PC-9 (cell line): ENCODE results near the gene LAD1. TPM values are rescaled to one million over a fixed set of nuclear protein-coding genes. Genes with fewer than 3 reads are reported as not detected.

Source experiments
- BruUV-seq: library from RNA; stranded (reverse); fragments of 400-500 nt; replicated peaks from 2 replicates; lab custom pipeline; 2021; lab: Mats Ljungman, UMichigan
- CTCF ChIA-PET: fragments of 300-600 bp; sonication (Branson Sonifier 250); formaldehyde crosslinking; loops from one replicate; lab custom pipeline; 2022; ENCODE audit warnings: antibody characterized with exemption; lab: Charles Lee
- POLR2A ChIA-PET: fragments of 300-600 bp; sonication (Branson Sonifier 250); formaldehyde crosslinking; loops from one replicate; lab custom pipeline; 2022; ENCODE audit warnings: antibody characterized with exemption; ENCODE audit not compliant: unreplicated experiment; lab: Charles Lee
- DNase-seq, 2 experiments: peaks; one replicate each; pipeline versions ENCODE4 v3.0.0 to v3.0.0-alpha.2; 2015 to 2022; ENCODE audit warnings: mixed read lengths in 1 of 2
- H2AFZ ChIP-seq: fragments of 200-600 bp; sonication (generic); 2 replicates; pipeline ENCODE4 v1.8.1; 2017; ENCODE audit warnings: antibody characterized with exemption
- H3F3A ChIP-seq: fragments of 200-600 bp; sonication (generic); 2 replicates; pipeline ENCODE4 v1.8.1; 2017; ENCODE audit warnings: antibody characterized with exemption, mild to moderate bottlenecking, low read depth; ENCODE audit not compliant: insufficient read depth
- H3K27ac ChIP-seq: fragments of 200-600 bp; sonication (generic); 2 replicates; pipeline ENCODE4 v1.6.1; 2016; ENCODE audit warnings: mixed run types
- H3K27me3 ChIP-seq: fragments of 200-600 bp; sonication (generic); 2 replicates; pipeline ENCODE4 v1.6.1; 2016; ENCODE audit warnings: low read depth, mixed run types; ENCODE audit not compliant: insufficient read depth
- H3K36me3 ChIP-seq: fragments of 200-600 bp; sonication (generic); 2 replicates; pipeline ENCODE4 v1.6.1; 2016; ENCODE audit warnings: low read depth, mixed run types
- H3K4me1 ChIP-seq: fragments of 200-600 bp; sonication (generic); replicated peaks from 2 replicates; pipeline ENCODE4 v1.6.1; 2016; ENCODE audit warnings: mixed run types; ENCODE audit not compliant: insufficient read depth
- H3K4me2 ChIP-seq: fragments of 200-600 bp; sonication (generic); 2 replicates; pipeline ENCODE4 v1.6.1; 2017; ENCODE audit warnings: mixed run types
- H3K4me3 ChIP-seq: fragments of 200-600 bp; sonication (generic); 2 replicates; pipeline ENCODE4 v1.6.1; 2016; ENCODE audit warnings: mixed run types
- H3K79me2 ChIP-seq: fragments of 200-600 bp; sonication (generic); 2 replicates; pipeline ENCODE4 v1.6.1; 2017; ENCODE audit warnings: low read depth, mixed run types
- H3K9me2 ChIP-seq: fragments of 200-600 bp; sonication (generic); 2 replicates; pipeline ENCODE4 v1.8.1; 2017; ENCODE audit warnings: mild to moderate bottlenecking; ENCODE audit not compliant: insufficient read depth
- H3K9me3 ChIP-seq: fragments of 200-600 bp; sonication (generic); 2 replicates; pipeline ENCODE4 v1.8.1; 2016; ENCODE audit warnings: low read depth; ENCODE audit not compliant: insufficient read depth
- H4K20me1 ChIP-seq: fragments of 200-600 bp; sonication (generic); 2 replicates; pipeline ENCODE4 v1.8.1; 2017; ENCODE audit not compliant: insufficient read depth
- CTCF ChIP-seq: fragments of 200-600 bp; sonication (generic); conservative IDR thresholded peaks from 2 replicates; pipeline ENCODE4 v1.6.1; 2017; ENCODE audit warnings: mixed run types, antibody characterized with exemption, mild to moderate bottlenecking, moderate library complexity
- EZH2 ChIP-seq: fragments of 200-600 bp; sonication (generic); IDR thresholded peaks from 2 replicates; pipeline ENCODE4 v1.8.0; 2017; ENCODE audit warnings: antibody characterized with exemption, low read depth
- intact Hi-C: fragments of 100-400 bp; cut with micrococcal nuclease; formaldehyde crosslinking; loops from one replicate; pipeline ENCODE4 v1.10.0; 2022; ENCODE audit not compliant: unreplicated experiment
- total RNA-seq: library from RNA; stranded (reverse); gene quantifications from 2 replicates; pipeline ENCODE4 v1.2.3, GENCODE V29; 2021

LAD1 gene
- total RNA-seq, 1 experiment from 2014 or later, result 54.7 TPM

GRCh38 chr1:201427963-201428362 is 28.8 kb upstream of the LAD1 start:
- Histone ChIP-seq H3K4me2 (no peak overlapping the region), H3K4me3 (no peak overlapping the region), H3K27me3 (no peaks in the 10 kb centered on the region), H3K4me1 (no peaks in the 10 kb centered on the region), H3K79me2 (no peaks in the 10 kb centered on the region), H3K27ac (no peak overlapping the region), H3K9me2 (no peaks in the 10 kb centered on the region), H4K20me1 (no peaks in the 10 kb centered on the region), H3K9me3 (no peaks in the 10 kb centered on the region), H3F3A (no peaks in the 10 kb centered on the region), H2AFZ (no peak overlapping the region), H3K36me3 (no peaks in the 10 kb centered on the region)
- DNase-seq, result no peak
- no peak for TF ChIP-seq EZH2
- no peak for TF ChIP-seq CTCF
- ChIA-PET POLR2A (interaction anchor here (0.6 kb wide), 1 partner anchor 1068 kb away, joined by 3 read pairs; no protein-coding TSS in a partner anchor), CTCF (interaction anchor here (0.6 kb wide), 2 partner anchors 8 to 119 kb away, joined by 3 to 8 read pairs; no protein-coding TSS in a partner anchor)
- intact Hi-C loops, result no loop called here
- no TSS peak for BruUV-seq

GRCh38 chr1:201426479-201427310 is 27.6 kb upstream of the LAD1 start:
- H3K36me3 ChIP-seq, result no peaks in the 10 kb centered on the region
- H2AFZ ChIP-seq, result no peak overlapping the region
- CTCF ChIA-PET, result interaction anchor here (0.5 kb wide), 1 partner anchor 10 kb away, joined by 7 read pairs; no protein-coding TSS in a partner anchor
- intact Hi-C loops, result no loop called here
- no peak for DNase-seq
- no peaks in the 10 kb centered on the region for H3K4me1 ChIP-seq
- H3K9me2 ChIP-seq, result no peaks in the 10 kb centered on the region
- H3K27me3 ChIP-seq, result no peaks in the 10 kb centered on the region
- H3K27ac ChIP-seq, result no peak overlapping the region
- TF ChIP-seq CTCF (no peak), EZH2 (no peak)
- H3K79me2 ChIP-seq, result no peaks in the 10 kb centered on the region
- no peaks in the 10 kb centered on the region for H4K20me1 ChIP-seq
- no peak overlapping the region for H3K4me3 ChIP-seq
- POLR2A ChIA-PET, result no interaction called here
- no peaks in the 10 kb centered on the region for H3K9me3 ChIP-seq
- no TSS peak for BruUV-seq
- no peak overlapping the region for H3K4me2 ChIP-seq
- no peaks in the 10 kb centered on the region for H3F3A ChIP-seq

GRCh38 chr1:201424146-201424545 is 25.0 kb upstream of the LAD1 start:
- BruUV-seq, result no TSS peak
- Histone ChIP-seq H3K27me3 (no peaks in the 10 kb centered on the region), H3K9me2 (no peaks in the 10 kb centered on the region), H3K36me3 (no peaks in the 10 kb centered on the region), H4K20me1 (no peaks in the 10 kb centered on the region), H3K27ac (no peak overlapping the region), H3K4me1 (no peaks in the 10 kb centered on the region), H3K4me3 (no peak overlapping the region), H3F3A (no peaks in the 10 kb centered on the region), H3K9me3 (no peaks in the 10 kb centered on the region), H2AFZ (no peak overlapping the region), H3K79me2 (no peaks in the 10 kb centered on the region), H3K4me2 (no peak overlapping the region)
- DNase-seq, result no peak
- TF ChIP-seq EZH2 (no peak), CTCF (no peak)
- CTCF ChIA-PET, result no interaction called here
- POLR2A ChIA-PET, result no interaction called here
- intact Hi-C loops, result no loop called here
